ENCODE data around the gene LILRA6.
"Not testable (repeated sequence)": the region's sequence is repeated elsewhere in the genome, so short reads cannot be mapped to it uniquely, and the experiment has no call there.

LILRA6 gene

GRCh38 chr19:54223277-54223936 lies 19.2 kb downstream of the LILRA6 start:
- H3K9me3 ChIP-seq (ENCODE audit: control insufficient read depth, low read length); H3K36me3 ChIP-seq (ENCODE audit: control insufficient read depth, insufficient read depth, low read length, severe bottlenecking); H3K4me1 ChIP-seq (ENCODE audit: control insufficient read depth, insufficient read depth, low read length); H3K9ac ChIP-seq (ENCODE audit: low read length); DNase-seq (ENCODE audit: low read depth); H3K4me3 ChIP-seq (ENCODE audit: low read length): not testable (repeated sequence)
- H3K27me3 ChIP-seq (replicated peaks; ENCODE audit: control insufficient read depth, insufficient read depth, low read length): peaks cover 16% of the 10 kb centered on the region

- H3K9me3 ChIP-seq (ENCODE audit: control insufficient read depth, low read length); H3K4me1 ChIP-seq (ENCODE audit: control insufficient read depth, insufficient read depth, low read length); H3K9ac ChIP-seq (ENCODE audit: low read length); H3K4me3 ChIP-seq (ENCODE audit: low read length); H3K36me3 ChIP-seq (ENCODE audit: control insufficient read depth, insufficient read depth, low read length, severe bottlenecking); DNase-seq (ENCODE audit: low read depth): not testable (repeated sequence)
- H3K27me3 ChIP-seq (replicated peaks; ENCODE audit: control insufficient read depth, insufficient read depth, low read length): peaks cover 16% of the 10 kb centered on the region
Measured at GRCh38 chr19:54222474-54223276, 19.9 kb downstream of the LILRA6 start, which contains the start of gene LILRB3. Gene LILRB3 (minus strand): TSS chr19:54223007. CDS start chr19:54222976, 31 bp downstream.

- H3K9ac ChIP-seq (ENCODE audit: low read length); H3K9me3 ChIP-seq (ENCODE audit: control insufficient read depth, low read length); H3K36me3 ChIP-seq (ENCODE audit: control insufficient read depth, insufficient read depth, low read length, severe bottlenecking); H3K4me1 ChIP-seq (ENCODE audit: control insufficient read depth, insufficient read depth, low read length); H3K4me3 ChIP-seq (ENCODE audit: low read length); DNase-seq (ENCODE audit: low read depth): not testable (repeated sequence)
- H3K27me3 ChIP-seq (replicated peaks; ENCODE audit: control insufficient read depth, insufficient read depth, low read length): peaks cover 16% of the 10 kb centered on the region
Measured at GRCh38 chr19:54221947-54222346, 20.6 kb downstream of the LILRA6 start.

DNA sequence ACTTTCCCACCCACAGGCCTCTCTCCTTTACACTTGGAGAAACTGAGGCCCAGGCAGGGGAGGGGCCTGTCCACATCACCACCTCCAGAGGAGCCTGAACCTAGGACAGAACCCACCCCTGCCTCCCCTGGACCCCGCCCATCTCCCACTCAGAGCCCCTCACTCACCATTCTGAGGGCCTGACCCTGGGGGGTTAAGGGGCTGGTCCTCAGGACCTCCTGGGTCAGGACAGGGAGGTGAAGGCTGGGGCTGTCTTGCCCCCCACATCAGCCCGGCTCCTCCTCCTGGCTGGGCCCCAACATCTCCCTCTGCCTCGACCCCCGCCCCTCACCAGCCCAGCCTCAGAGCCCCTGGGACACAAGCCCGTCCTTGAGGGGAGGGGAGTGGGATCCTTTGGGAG lies 22.9 kb downstream of the LILRA6 start:
- H3K4me3 ChIP-seq (ENCODE audit: low read length); H3K9me3 ChIP-seq (ENCODE audit: control insufficient read depth, low read length); H3K4me1 ChIP-seq (ENCODE audit: control insufficient read depth, insufficient read depth, low read length); H3K9ac ChIP-seq (ENCODE audit: low read length); DNase-seq (ENCODE audit: low read depth): not testable (repeated sequence)
- H3K27me3 ChIP-seq (replicated peaks; ENCODE audit: control insufficient read depth, insufficient read depth, low read length): peaks cover 16% of the 10 kb centered on the region
- peaks cover 13% of the 10 kb centered on the region for H3K36me3 ChIP-seq (ENCODE audit: control insufficient read depth, insufficient read depth, low read length, severe bottlenecking)

GRCh38 chr19:54218960-54219661 lies 23.5 kb downstream of the LILRA6 start:
- no peaks in the 10 kb centered on the region for H3K4me1 ChIP-seq (ENCODE audit: control insufficient read depth, insufficient read depth, low read length)
- H3K27me3 ChIP-seq (replicated peaks; ENCODE audit: control insufficient read depth, insufficient read depth, low read length): peaks cover 15% of the 10 kb centered on the region
- H3K4me3 ChIP-seq (ENCODE audit: low read length): no peak overlapping the region
- peaks cover 13% of the 10 kb centered on the region for H3K36me3 ChIP-seq (ENCODE audit: control insufficient read depth, insufficient read depth, low read length, severe bottlenecking)
- H3K9me3 ChIP-seq (ENCODE audit: control insufficient read depth, low read length): no peaks in the 10 kb centered on the region
- no peak for DNase-seq (ENCODE audit: low read depth)
- H3K9ac ChIP-seq (ENCODE audit: low read length): no peak overlapping the region

DNA sequence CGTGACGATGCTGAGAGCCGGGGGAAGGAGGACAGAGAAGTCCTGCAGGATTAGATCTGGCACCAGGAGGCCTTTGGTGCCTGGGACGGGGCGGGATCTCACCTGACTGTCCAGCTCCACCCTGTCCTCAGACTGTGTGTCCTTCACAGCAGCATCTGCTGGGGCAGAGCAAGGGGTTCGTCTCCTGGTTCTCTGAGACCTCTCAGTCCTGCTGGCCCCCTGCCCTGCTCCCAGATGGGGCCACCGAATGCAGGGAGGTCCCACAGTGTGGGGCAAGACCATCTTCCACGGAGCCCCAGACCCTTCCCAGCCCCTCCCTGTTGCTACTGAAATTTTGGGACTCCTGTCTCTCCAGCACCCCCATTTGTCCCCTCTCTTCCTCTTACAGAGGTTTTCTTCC lies 24.3 kb downstream of the LILRA6 start:
- peaks cover 13% of the 10 kb centered on the region for H3K36me3 ChIP-seq (ENCODE audit: control insufficient read depth, insufficient read depth, low read length, severe bottlenecking)
- H3K4me1 ChIP-seq (ENCODE audit: control insufficient read depth, insufficient read depth, low read length): no peaks in the 10 kb centered on the region
- no peak overlapping the region for H3K4me3 ChIP-seq (ENCODE audit: low read length)
- peaks cover 8% of the 10 kb centered on the region for H3K27me3 ChIP-seq (replicated peaks; ENCODE audit: control insufficient read depth, insufficient read depth, low read length)
- H3K9me3 ChIP-seq (ENCODE audit: control insufficient read depth, low read length): no peaks in the 10 kb centered on the region
- no peak for DNase-seq (ENCODE audit: low read depth)
- H3K9ac ChIP-seq (ENCODE audit: low read length): no peak overlapping the region

- not testable (repeated sequence) for H3K4me1 ChIP-seq (ENCODE audit: control insufficient read depth, insufficient read depth, low read length); H3K4me3 ChIP-seq (ENCODE audit: low read length); DNase-seq (ENCODE audit: low read depth); H3K9me3 ChIP-seq (ENCODE audit: control insufficient read depth, low read length); H3K27me3 ChIP-seq (replicated peaks; ENCODE audit: control insufficient read depth, insufficient read depth, low read length); H3K9ac ChIP-seq (ENCODE audit: low read length)
- H3K36me3 ChIP-seq (ENCODE audit: control insufficient read depth, insufficient read depth, low read length, severe bottlenecking): peaks cover 15% of the 10 kb centered on the region
Measured at GRCh38 chr19:54217517-54218247, 24.9 kb downstream of the LILRA6 start.

GRCh38 chr19:54216869-54217268 lies 25.7 kb downstream of the LILRA6 start:
- Histone ChIP-seq H3K9me3 (ENCODE audit: control insufficient read depth, low read length) (no peaks in the 10 kb centered on the region), H3K27me3 (replicated peaks; ENCODE audit: control insufficient read depth, insufficient read depth, low read length) (no peaks in the 10 kb centered on the region), H3K4me3 (ENCODE audit: low read length) (no peak overlapping the region), H3K9ac (ENCODE audit: low read length) (no peak overlapping the region), H3K36me3 (ENCODE audit: control insufficient read depth, insufficient read depth, low read length, severe bottlenecking) (peaks cover 17% of the 10 kb centered on the region), H3K4me1 (ENCODE audit: control insufficient read depth, insufficient read depth, low read length) (no peaks in the 10 kb centered on the region)
- no peak for DNase-seq (ENCODE audit: low read depth)

- not testable (repeated sequence) for DNase-seq (ENCODE audit: low read depth); H3K9ac ChIP-seq (ENCODE audit: low read length); H3K9me3 ChIP-seq (ENCODE audit: control insufficient read depth, low read length); H3K27me3 ChIP-seq (replicated peaks; ENCODE audit: control insufficient read depth, insufficient read depth, low read length); H3K4me3 ChIP-seq (ENCODE audit: low read length)
- Histone ChIP-seq H3K4me1 (ENCODE audit: control insufficient read depth, insufficient read depth, low read length) (peaks cover 13% of the 10 kb centered on the region), H3K36me3 (ENCODE audit: control insufficient read depth, insufficient read depth, low read length, severe bottlenecking) (peaks cover 17% of the 10 kb centered on the region)
Measured at GRCh38 chr19:54214734-54215133, 27.9 kb downstream of the LILRA6 start.

DNA sequence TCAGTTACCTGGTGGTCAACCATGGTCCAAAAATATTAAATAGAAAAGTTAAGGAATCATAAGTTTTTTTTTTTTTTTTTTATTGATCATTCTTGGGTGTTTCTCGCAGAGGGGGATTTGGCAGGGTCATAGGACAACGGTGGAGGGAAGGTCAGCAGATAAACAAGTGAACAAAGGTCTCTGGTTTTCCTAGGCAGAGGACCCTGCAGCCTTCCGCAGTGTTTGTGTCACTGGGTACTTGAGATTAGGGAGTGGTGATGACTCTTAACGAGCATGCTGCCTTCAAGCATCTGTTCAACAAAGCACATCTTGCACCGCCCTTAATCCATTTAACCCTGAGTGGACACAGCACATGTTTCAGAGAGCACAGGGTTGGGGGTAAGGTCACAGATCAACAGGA lies 28.4 kb downstream of the LILRA6 start:
- H3K27me3 ChIP-seq (replicated peaks; ENCODE audit: control insufficient read depth, insufficient read depth, low read length): not testable (repeated sequence)

DNA sequence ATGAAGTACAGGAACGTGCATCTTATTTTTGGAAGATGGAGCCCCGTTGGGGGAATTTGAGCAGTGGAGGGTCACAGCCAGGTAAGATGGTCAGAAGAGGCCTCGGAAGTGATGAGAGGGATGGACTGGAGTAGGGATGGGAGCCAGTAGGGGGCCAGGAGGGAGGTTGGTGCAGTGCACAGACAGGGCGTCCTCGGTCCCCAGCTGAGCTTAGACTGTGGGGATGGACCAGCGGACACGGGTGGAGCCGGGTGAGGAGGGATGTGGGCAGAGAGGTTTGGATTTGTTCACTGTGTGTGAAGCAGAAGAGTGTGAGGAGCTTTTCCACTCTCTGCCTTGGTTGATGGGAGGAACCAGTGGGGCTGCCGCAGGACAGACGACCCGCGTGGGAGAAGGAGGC lies 31.4 kb downstream of the LILRA6 start:
- Histone ChIP-seq H3K4me1 (ENCODE audit: control insufficient read depth, insufficient read depth, low read length) (peaks cover 48% of the 10 kb centered on the region), H3K27me3 (replicated peaks; ENCODE audit: control insufficient read depth, insufficient read depth, low read length) (no peaks in the 10 kb centered on the region), H3K36me3 (ENCODE audit: control insufficient read depth, insufficient read depth, low read length, severe bottlenecking) (peaks cover 29% of the 10 kb centered on the region), H3K9me3 (ENCODE audit: control insufficient read depth, low read length) (no peaks in the 10 kb centered on the region), H3K4me3 (ENCODE audit: low read length) (no peak overlapping the region), H3K9ac (ENCODE audit: low read length) (no peak overlapping the region)
- DNase-seq (ENCODE audit: low read depth): no peak

More for the DNA sequence above, 28.4 kb downstream of the LILRA6 start:
- H3K36me3 ChIP-seq (ENCODE audit: control insufficient read depth, insufficient read depth, low read length, severe bottlenecking): peaks cover 15% of the 10 kb centered on the region
- peaks cover 18% of the 10 kb centered on the region for H3K4me1 ChIP-seq (ENCODE audit: control insufficient read depth, insufficient read depth, low read length)
- H3K9ac ChIP-seq (ENCODE audit: low read length); DNase-seq (ENCODE audit: low read depth); H3K4me3 ChIP-seq (ENCODE audit: low read length); H3K9me3 ChIP-seq (ENCODE audit: control insufficient read depth, low read length): not testable (repeated sequence)
